ENCODE results near the gene DHX40.
A peak's percentile ranks its signal among the peaks of the same experiment; 100 is the strongest.

The DHX40 gene

DNA sequence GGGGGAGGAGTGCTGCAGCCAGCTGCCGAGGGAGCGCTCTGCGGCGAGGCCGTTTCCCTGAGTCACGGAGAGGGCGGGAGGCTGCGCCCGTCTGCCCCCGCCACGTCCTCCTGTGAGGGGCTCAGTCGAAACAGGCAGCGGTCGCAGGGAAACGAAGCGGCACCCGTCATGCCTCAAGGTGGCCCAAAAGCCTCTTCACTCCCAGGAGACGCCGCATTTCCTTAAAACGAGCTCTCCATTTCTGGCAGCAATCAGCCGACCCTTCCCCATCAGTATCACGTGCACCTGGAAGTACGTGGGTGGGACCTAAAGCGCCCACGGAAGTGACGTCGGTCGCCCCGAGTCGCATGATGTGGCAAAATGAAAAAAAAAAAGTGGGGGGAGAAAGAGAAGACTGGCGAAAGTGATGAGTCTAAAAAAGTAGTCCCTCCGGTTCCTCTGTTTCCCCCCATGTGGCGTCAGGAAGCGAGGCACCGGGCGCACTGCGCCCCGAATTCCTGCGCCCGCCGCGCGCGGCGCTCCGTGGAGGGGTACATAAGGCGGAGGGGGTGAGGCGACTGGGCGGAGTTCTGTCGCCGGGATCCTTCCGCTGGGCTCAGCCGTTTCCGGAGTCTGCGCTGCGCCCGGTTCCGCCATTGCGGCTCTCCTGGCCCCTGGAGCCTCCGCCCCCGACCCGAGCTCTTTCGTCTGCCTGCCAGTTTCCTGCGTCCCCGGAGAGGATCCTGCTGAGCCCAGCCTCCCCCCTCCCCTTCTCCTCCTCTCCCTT lies 54.1 kb downstream of the DHX40 start, which contains the start of gene CLTC:
Gene CLTC (plus strand): TSS at position 598 of the 766 bp plus-strand sequence. CDS start 237 bp downstream, outside the sequence.
- FAIRE-seq = peak; percentile 91
- peak; percentile 65 for DNase-seq (ENCODE audit: insufficient read length)
- TF ChIP-seq TAF1 (IDR thresholded peaks at IDR 0.05; ENCODE audit: borderline replicate concordance, low read depth, low read length) (peak; percentile 95), POLR2A (IDR thresholded peaks at IDR 0.05; ENCODE audit: low read depth, low read length) (peak; percentile 95), POLR2AphosphoS5 (IDR thresholded peaks at IDR 0.05; ENCODE audit: low read depth, low read length) (peak; percentile 93)

DNA sequence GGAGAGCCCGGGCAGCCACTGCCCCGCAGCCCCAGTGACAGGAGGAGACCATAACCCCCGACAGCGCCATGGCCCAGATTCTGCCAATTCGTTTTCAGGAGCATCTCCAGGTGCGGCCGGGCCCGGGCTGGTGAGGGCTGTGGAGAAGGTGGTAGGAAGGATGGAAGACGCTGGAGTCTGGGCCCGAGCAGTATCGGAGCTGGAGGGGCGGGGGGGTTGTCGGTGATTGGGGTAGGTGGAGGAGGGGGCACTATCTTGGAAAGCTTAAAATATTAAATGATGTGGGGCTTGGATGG lies 54.6 kb downstream of the DHX40 start:
- FAIRE-seq = no peak
- TF ChIP-seq TAF1 (IDR thresholded peaks at IDR 0.05; ENCODE audit: borderline replicate concordance, low read depth, low read length) = no peak
- TF ChIP-seq POLR2A (IDR thresholded peaks at IDR 0.05; ENCODE audit: low read depth, low read length) = no peak
- no peak for TF ChIP-seq POLR2AphosphoS5 (IDR thresholded peaks at IDR 0.05; ENCODE audit: low read depth, low read length)
- no peak for DNase-seq (ENCODE audit: insufficient read length)

DNA sequence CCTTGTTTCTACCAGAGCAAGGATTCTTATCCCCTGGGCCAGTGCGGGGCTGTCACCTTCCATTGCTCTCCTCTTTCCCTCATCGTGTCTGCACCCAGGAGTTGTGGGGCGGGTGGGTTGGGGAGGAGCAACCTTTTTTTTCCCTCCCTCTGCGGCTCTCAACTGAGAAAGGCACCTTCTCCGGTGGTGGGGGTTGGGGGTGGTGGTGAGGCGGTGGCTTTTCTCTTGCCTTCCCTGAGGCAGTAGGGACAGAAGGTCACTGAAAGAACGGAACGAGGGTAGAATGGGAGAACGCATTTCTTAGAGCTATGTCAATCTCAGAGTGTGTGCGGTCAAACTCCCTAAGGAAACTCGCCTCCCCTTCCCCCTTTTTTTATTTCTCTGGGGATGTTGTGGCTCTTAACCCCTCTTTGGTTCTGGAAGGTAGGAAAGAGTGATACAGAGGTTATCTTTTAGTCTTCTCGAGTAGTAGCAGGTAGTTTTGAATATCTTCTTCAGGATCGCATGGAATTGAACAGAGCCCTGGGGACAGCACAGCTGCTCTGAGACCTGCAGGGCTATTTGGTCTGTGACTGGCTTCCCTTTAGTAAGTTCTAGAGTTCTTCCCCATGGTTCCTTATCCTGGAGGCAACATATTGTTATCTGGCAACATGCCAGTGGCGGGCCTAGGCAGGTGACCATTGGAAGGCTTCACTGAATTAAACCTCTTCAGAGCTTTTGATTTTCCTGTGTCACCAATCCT lies 55.3 kb downstream of the DHX40 start:
- peak; percentile 30 for FAIRE-seq
- TF ChIP-seq TAF1 (IDR thresholded peaks at IDR 0.05; ENCODE audit: borderline replicate concordance, low read depth, low read length) (no peak), POLR2A (IDR thresholded peaks at IDR 0.05; ENCODE audit: low read depth, low read length) (no peak), POLR2AphosphoS5 (IDR thresholded peaks at IDR 0.05; ENCODE audit: low read depth, low read length) (no peak)
- peak; percentile 20 for DNase-seq (ENCODE audit: insufficient read length)

DNA sequence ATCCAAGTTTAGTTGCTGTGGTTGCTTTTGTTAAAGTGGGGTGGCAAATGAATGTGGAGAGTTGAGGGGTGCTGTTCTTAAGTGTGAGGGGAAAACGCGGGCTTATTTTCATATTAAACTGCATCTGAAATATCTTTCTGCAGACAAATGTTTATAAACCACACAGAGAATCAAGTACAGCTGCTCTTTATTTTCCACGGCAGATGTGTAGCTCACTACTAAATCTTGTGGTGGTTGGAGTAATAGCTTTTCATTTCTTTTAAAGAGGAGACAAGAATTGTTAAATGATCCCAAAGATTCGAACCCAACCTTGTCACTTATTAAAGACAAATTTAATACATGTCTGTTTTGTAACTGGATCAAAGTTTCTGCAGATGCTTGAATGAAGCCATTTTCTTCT lies 56.4 kb downstream of the DHX40 start:
- TF ChIP-seq POLR2AphosphoS5 (IDR thresholded peaks at IDR 0.05; ENCODE audit: low read depth, low read length) (no peak), POLR2A (IDR thresholded peaks at IDR 0.05; ENCODE audit: low read depth, low read length) (no peak), TAF1 (IDR thresholded peaks at IDR 0.05; ENCODE audit: borderline replicate concordance, low read depth, low read length) (no peak)
- no peak for FAIRE-seq

DNA sequence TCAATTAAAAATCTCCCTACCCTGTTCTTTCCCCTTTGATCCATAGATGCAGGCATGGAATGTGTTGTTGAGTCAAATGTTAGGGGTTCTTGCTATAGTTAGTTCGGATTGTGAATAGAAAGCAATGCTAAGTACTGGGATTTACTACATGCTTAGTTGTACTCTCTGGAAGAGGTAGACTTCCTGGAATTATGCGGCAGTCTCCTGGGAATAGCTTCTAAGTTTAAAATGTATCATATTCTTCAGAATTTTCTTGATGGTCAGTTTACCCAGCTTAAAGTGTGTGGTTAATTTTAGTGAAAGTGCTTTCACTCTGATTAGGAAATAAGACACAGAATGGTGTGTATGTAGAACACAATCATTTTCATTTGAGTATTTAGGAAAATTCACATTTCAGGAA lies 57.7 kb downstream of the DHX40 start:
- DNase-seq (ENCODE audit: insufficient read length) = no peak
- TF ChIP-seq TAF1 (IDR thresholded peaks at IDR 0.05; ENCODE audit: borderline replicate concordance, low read depth, low read length) = no peak
- TF ChIP-seq POLR2A (IDR thresholded peaks at IDR 0.05; ENCODE audit: low read depth, low read length) = no peak
- no peak for TF ChIP-seq POLR2AphosphoS5 (IDR thresholded peaks at IDR 0.05; ENCODE audit: low read depth, low read length)
- no peak for FAIRE-seq

More for the DNA sequence above, 56.4 kb downstream of the DHX40 start:
- no peak for DNase-seq (ENCODE audit: insufficient read length)

GRCh38 chr17:59626756-59627155 lies 61.3 kb downstream of the DHX40 start:
- no peak for DNase-seq (ENCODE audit: insufficient read length)
- no peak for TF ChIP-seq TAF1 (IDR thresholded peaks at IDR 0.05; ENCODE audit: borderline replicate concordance, low read depth, low read length)
- no peak for TF ChIP-seq POLR2AphosphoS5 (IDR thresholded peaks at IDR 0.05; ENCODE audit: low read depth, low read length)
- no peak for TF ChIP-seq POLR2A (IDR thresholded peaks at IDR 0.05; ENCODE audit: low read depth, low read length)
- FAIRE-seq = no peak

GRCh38 chr17:59627274-59627673 lies 61.9 kb downstream of the DHX40 start:
- DNase-seq (ENCODE audit: insufficient read length) (no peak), FAIRE-seq (no peak)
- TF ChIP-seq POLR2A (IDR thresholded peaks at IDR 0.05; ENCODE audit: low read depth, low read length) (no peak), POLR2AphosphoS5 (IDR thresholded peaks at IDR 0.05; ENCODE audit: low read depth, low read length) (no peak), TAF1 (IDR thresholded peaks at IDR 0.05; ENCODE audit: borderline replicate concordance, low read depth, low read length) (no peak)

GRCh38 chr17:59627770-59628171 lies 62.4 kb downstream of the DHX40 start:
- DNase-seq (ENCODE audit: insufficient read length) = no peak
- FAIRE-seq = peak; percentile 50
- TF ChIP-seq TAF1 (IDR thresholded peaks at IDR 0.05; ENCODE audit: borderline replicate concordance, low read depth, low read length) (no peak), POLR2A (IDR thresholded peaks at IDR 0.05; ENCODE audit: low read depth, low read length) (no peak), POLR2AphosphoS5 (IDR thresholded peaks at IDR 0.05; ENCODE audit: low read depth, low read length) (no peak)

- no peak for FAIRE-seq
- TF ChIP-seq TAF1 (IDR thresholded peaks at IDR 0.05; ENCODE audit: borderline replicate concordance, low read depth, low read length) (no peak), POLR2AphosphoS5 (IDR thresholded peaks at IDR 0.05; ENCODE audit: low read depth, low read length) (no peak), POLR2A (IDR thresholded peaks at IDR 0.05; ENCODE audit: low read depth, low read length) (no peak)
- DNase-seq (ENCODE audit: insufficient read length) = no peak
Observed at GRCh38 chr17:59629174-59629573, 63.8 kb downstream of the DHX40 start.

- TF ChIP-seq POLR2A (IDR thresholded peaks at IDR 0.05; ENCODE audit: low read depth, low read length) (no peak), POLR2AphosphoS5 (IDR thresholded peaks at IDR 0.05; ENCODE audit: low read depth, low read length) (no peak), TAF1 (IDR thresholded peaks at IDR 0.05; ENCODE audit: borderline replicate concordance, low read depth, low read length) (no peak)
- DNase-seq (ENCODE audit: insufficient read length) (no peak), FAIRE-seq (no peak)
Observed at GRCh38 chr17:59631276-59631675, 65.9 kb downstream of the DHX40 start.

DNA sequence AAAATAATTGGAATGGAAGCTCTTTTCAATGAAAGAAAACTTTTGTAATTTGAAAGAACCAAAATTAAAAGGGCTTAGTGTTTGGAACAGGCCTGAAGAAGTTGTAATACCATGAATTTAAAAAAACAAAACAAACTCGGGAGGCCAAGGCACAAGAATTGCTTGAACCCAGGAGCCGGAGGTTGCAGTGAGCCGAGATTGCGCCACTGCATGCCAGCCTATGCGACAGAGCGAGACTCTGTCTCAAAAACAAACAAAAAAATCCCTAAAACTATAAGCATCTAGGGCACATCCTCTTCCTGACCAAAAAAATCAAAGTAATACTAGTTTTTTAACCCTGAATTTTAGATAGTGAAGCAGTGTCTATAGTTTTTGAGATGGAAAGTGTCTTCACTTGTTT lies 67.0 kb downstream of the DHX40 start:
- TF ChIP-seq POLR2A (IDR thresholded peaks at IDR 0.05; ENCODE audit: low read depth, low read length) (no peak), POLR2AphosphoS5 (IDR thresholded peaks at IDR 0.05; ENCODE audit: low read depth, low read length) (no peak), TAF1 (IDR thresholded peaks at IDR 0.05; ENCODE audit: borderline replicate concordance, low read depth, low read length) (no peak)
- DNase-seq (ENCODE audit: insufficient read length) (no peak), FAIRE-seq (no peak)

All from GM12892 (cell line).